Panc1 (cell line): ENCODE measurements around the gene VAT1L.

ENCODE experiments used
- POLR2AphosphoS5 ChIP-seq: IDR thresholded peaks from 2 replicates; pipeline ENCODE4 v1.6.1; 2012; ENCODE audit warnings: mild to moderate bottlenecking, low read depth, low read length, moderate library complexity
- SIN3A ChIP-seq: IDR thresholded peaks from 2 replicates; pipeline ENCODE4 v1.6.1; 2012; ENCODE audit warnings: low read depth, mild to moderate bottlenecking, low read length, moderate library complexity, borderline replicate concordance; ENCODE audit not compliant: insufficient read depth
- TCF7L2 ChIP-seq: IDR thresholded peaks from 2 replicates; pipeline ENCODE4 v1.6.1; 2011; ENCODE audit warnings: mild to moderate bottlenecking, low read depth, low read length, inconsistent platforms
- TF ChIP-seq, protein P1 (sequence below): fragments of 450-650 bp; IDR thresholded peaks from 2 replicates; pipeline ENCODE4 v1.5.1; 2017; ENCODE audit warnings: mild to moderate bottlenecking
- TF ChIP-seq, protein P2 (sequence below), 2 experiments: IDR thresholded peaks; 2 replicates each; pipeline ENCODE4 v1.6.1; 2011 to 2012; ENCODE audit warnings: low read depth in 2 of 2, control low read depth in 1 of 2, low read length in 1 of 2, mild to moderate bottlenecking in 1 of 2, moderate library complexity in 1 of 2; ENCODE audit not compliant: insufficient read depth in 1 of 2

DNA sequence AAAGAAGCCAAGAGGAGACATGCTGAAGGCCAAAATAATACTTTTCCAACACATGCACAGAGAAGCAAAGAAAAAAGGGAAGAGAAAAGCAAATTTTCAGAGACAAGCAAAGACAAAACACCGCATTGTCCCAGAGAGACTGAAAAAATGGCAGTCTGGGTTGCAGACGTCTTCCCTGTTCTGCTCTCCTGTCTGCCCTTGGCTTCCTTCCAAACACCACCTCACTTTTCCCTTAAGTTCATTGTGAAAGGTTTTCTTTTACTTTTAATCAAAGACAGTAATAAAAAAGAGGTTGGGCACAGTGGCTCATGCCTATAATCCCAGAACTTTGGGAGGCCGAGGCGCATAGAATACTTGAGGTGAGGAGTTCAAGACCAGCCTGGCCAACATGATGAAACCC is 21.2 kb upstream of the VAT1L start:
- TF ChIP-seq, protein P1, sequence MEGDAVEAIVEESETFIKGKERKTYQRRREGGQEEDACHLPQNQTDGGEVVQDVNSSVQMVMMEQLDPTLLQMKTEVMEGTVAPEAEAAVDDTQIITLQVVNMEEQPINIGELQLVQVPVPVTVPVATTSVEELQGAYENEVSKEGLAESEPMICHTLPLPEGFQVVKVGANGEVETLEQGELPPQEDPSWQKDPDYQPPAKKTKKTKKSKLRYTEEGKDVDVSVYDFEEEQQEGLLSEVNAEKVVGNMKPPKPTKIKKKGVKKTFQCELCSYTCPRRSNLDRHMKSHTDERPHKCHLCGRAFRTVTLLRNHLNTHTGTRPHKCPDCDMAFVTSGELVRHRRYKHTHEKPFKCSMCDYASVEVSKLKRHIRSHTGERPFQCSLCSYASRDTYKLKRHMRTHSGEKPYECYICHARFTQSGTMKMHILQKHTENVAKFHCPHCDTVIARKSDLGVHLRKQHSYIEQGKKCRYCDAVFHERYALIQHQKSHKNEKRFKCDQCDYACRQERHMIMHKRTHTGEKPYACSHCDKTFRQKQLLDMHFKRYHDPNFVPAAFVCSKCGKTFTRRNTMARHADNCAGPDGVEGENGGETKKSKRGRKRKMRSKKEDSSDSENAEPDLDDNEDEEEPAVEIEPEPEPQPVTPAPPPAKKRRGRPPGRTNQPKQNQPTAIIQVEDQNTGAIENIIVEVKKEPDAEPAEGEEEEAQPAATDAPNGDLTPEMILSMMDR = no peak
- TF ChIP-seq POLR2AphosphoS5 = no peak
- TF ChIP-seq SIN3A = no peak
- no peak for TF ChIP-seq TCF7L2
- TF ChIP-seq, protein P2, sequence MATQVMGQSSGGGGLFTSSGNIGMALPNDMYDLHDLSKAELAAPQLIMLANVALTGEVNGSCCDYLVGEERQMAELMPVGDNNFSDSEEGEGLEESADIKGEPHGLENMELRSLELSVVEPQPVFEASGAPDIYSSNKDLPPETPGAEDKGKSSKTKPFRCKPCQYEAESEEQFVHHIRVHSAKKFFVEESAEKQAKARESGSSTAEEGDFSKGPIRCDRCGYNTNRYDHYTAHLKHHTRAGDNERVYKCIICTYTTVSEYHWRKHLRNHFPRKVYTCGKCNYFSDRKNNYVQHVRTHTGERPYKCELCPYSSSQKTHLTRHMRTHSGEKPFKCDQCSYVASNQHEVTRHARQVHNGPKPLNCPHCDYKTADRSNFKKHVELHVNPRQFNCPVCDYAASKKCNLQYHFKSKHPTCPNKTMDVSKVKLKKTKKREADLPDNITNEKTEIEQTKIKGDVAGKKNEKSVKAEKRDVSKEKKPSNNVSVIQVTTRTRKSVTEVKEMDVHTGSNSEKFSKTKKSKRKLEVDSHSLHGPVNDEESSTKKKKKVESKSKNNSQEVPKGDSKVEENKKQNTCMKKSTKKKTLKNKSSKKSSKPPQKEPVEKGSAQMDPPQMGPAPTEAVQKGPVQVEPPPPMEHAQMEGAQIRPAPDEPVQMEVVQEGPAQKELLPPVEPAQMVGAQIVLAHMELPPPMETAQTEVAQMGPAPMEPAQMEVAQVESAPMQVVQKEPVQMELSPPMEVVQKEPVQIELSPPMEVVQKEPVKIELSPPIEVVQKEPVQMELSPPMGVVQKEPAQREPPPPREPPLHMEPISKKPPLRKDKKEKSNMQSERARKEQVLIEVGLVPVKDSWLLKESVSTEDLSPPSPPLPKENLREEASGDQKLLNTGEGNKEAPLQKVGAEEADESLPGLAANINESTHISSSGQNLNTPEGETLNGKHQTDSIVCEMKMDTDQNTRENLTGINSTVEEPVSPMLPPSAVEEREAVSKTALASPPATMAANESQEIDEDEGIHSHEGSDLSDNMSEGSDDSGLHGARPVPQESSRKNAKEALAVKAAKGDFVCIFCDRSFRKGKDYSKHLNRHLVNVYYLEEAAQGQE (IDR thresholded peaks at IDR 0.05; ENCODE audit: insufficient read depth in 1 of 2, low read depth in 2 of 2, low read length in 1 of 2) = no peak
